K562 (cell line): ENCODE measurements around the gene SLC22A23. TPM values are rescaled to one million over a fixed set of nuclear protein-coding genes. Genes with fewer than 3 reads are reported as not detected.

ENCODE experiments used
- BRD9 ChIP-seq: fragments of 450-650 bp; IDR thresholded peaks from 2 replicates; pipeline ENCODE4 v1.6.1; 2018; ENCODE audit warnings: low read depth; ENCODE audit not compliant: partially characterized antibody
- CHD2 ChIP-seq: IDR thresholded peaks from 2 replicates; pipeline ENCODE4 v1.6.1; 2011; ENCODE audit warnings: low read depth, low read length
- DMBX1 ChIP-seq: fragments of 250-450 bp; sonication (Bioruptor Pico); IDR thresholded peaks from 2 replicates; pipeline ENCODE4 v1.8.0; 2022; ENCODE audit warnings: inconsistent platforms, mild to moderate bottlenecking, moderate library complexity, borderline replicate concordance
- ELF2 ChIP-seq: fragments of 250-450 bp; sonication (Bioruptor Pico); IDR thresholded peaks from 2 replicates; pipeline ENCODE4 v1.5.0; 2021; ENCODE audit warnings: mild to moderate bottlenecking
- HEY1 ChIP-seq: fragments of 250-450 bp; sonication (Bioruptor Pico); IDR thresholded peaks from 2 replicates; pipeline ENCODE4 v1.5.0; 2020; ENCODE audit warnings: mild to moderate bottlenecking, moderate library complexity, borderline replicate concordance
- NFYB ChIP-seq: IDR thresholded peaks from 2 replicates; pipeline ENCODE4 v1.6.1; 2011; ENCODE audit warnings: mild to moderate bottlenecking, moderate library complexity; ENCODE audit not compliant: insufficient read length; ENCODE audit errors: extremely low read depth
- PHF8 ChIP-seq: fragments of 200-600 bp; sonication (generic); IDR thresholded peaks from 2 replicates; pipeline ENCODE4 v1.6.1; 2012; ENCODE audit warnings: mixed run types, mild to moderate bottlenecking, inconsistent platforms, low read length, moderate library complexity, borderline replicate concordance
- RB1 ChIP-seq: fragments of 450-650 bp; IDR thresholded peaks from 2 replicates; pipeline ENCODE4 v1.6.1; 2017; ENCODE audit warnings: low read depth, mild to moderate bottlenecking
- SAFB ChIP-seq: fragments of 200-400 bp; formaldehyde crosslinking; IDR thresholded peaks from 2 replicates; pipeline ENCODE4 v1.6.1; 2017; ENCODE audit warnings: low read depth, low read length, borderline replicate concordance
- SUPT5H ChIP-seq: fragments of 450-650 bp; IDR thresholded peaks from 2 replicates; pipeline ENCODE4 v1.6.1; 2016
- ZNF717 ChIP-seq: fragments of 250-450 bp; sonication (Bioruptor Pico); IDR thresholded peaks from 2 replicates; pipeline ENCODE4 v1.5.0; 2021
- polyA plus RNA-seq, 8 experiments: library from polyadenylated mRNA; depleted of rRNA in 4 of 8; stranded (reverse) in 5 of 8; unstranded in 3 of 8; fragments of >200 nt; fragmentation: Nextera tagmentation in 2 of 8; fragmentation: Illumina TruSeq in 1 of 8; extraction: Ambion mirVana in 2 of 8; extraction: Trizol in 1 of 8; gene quantifications; 2 replicates each; pipeline versions ENCODE4 v1.2.1 to v1.2.3, GENCODE V29; 2011 to 2014; ENCODE audit warnings: inconsistent platforms in 1 of 8, missing spikeins in 1 of 8
- total RNA-seq, 7 experiments: library from RNA; depleted of rRNA in 6 of 7; stranded (reverse); fragments of >200 nt in 6 of 7; fragmentation: Illumina TruSeq in 2 of 7; extraction: Trizol in 2 of 7; gene quantifications; 2 replicates each; pipeline versions ENCODE4 v1.2.1 to v1.2.3, GENCODE V29; 2011 to 2021; ENCODE audit warnings: low replicate concordance in 1 of 7
- TF ChIP-seq, protein P1 (sequence below): sonication (generic); formaldehyde crosslinking; IDR thresholded peaks from 2 replicates; pipeline ENCODE4 v1.8.0; 2023; ENCODE audit warnings: mild to moderate bottlenecking, missing genetic modification reagents
- TF ChIP-seq, protein P2 (sequence below): sonication (generic); formaldehyde crosslinking; IDR thresholded peaks from 2 replicates; pipeline ENCODE4 v1.8.1; 2023; ENCODE audit warnings: mild to moderate bottlenecking, missing genetic modification reagents
- TF ChIP-seq, protein P3 (sequence below): IDR thresholded peaks from 3 replicates; pipeline ENCODE4 v1.6.1; 2011; ENCODE audit warnings: borderline replicate concordance, mild to moderate bottlenecking, moderate library complexity; ENCODE audit not compliant: insufficient read length; ENCODE audit errors: extremely low read depth
- TF ChIP-seq, protein P4 (sequence below): fragments of 250-450 bp; sonication (Bioruptor Pico); IDR thresholded peaks from 2 replicates; pipeline ENCODE4 v1.4.0; 2020; ENCODE audit warnings: mild to moderate bottlenecking, moderate library complexity, borderline replicate concordance

SLC22A23 gene
- total and polyA plus RNA-seq, 9 of the 15 experiments (the other 6 are each of a cell fraction or from before 2014, with no cell fraction given): 0.30 to 8.7 (median 2.5) TPM

DNA sequence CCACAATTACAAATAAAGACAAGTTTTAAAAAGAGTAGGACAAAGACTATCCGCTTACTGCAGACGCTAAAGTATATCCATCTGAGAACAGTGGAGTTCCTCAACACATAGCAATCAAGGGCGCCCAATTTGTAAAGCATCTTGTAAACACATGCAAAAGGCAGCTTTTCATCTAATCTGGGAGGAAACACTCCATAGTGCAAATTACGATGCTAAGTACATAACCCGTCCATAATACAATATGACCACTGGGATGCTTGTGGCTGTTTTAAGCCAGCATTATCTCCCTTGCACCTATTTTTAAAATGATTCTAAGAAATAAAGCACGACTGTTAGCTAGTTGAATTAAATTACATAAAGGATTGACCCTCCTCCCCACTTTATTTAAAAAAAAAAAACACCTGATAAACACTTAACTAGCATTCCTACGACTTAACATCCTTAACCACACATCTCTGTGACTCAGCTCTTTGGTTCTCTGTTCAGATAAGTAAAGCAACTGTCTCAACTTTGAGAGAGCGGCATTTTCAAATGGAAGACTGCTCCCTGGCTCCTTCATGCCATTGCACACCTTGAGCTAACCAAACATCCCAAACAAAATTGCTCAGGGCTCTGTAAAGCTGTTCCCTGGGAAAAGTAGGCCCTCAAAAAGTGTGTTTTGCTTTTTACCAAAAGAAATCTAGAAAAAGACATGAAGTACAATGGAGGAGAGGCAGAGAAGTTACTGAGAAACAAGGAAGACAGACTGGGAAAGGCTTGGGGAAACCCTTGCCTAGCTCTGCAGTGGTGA lies 14.2 kb downstream of the SLC22A23 start (continued):
- TF ChIP-seq, protein P1, sequence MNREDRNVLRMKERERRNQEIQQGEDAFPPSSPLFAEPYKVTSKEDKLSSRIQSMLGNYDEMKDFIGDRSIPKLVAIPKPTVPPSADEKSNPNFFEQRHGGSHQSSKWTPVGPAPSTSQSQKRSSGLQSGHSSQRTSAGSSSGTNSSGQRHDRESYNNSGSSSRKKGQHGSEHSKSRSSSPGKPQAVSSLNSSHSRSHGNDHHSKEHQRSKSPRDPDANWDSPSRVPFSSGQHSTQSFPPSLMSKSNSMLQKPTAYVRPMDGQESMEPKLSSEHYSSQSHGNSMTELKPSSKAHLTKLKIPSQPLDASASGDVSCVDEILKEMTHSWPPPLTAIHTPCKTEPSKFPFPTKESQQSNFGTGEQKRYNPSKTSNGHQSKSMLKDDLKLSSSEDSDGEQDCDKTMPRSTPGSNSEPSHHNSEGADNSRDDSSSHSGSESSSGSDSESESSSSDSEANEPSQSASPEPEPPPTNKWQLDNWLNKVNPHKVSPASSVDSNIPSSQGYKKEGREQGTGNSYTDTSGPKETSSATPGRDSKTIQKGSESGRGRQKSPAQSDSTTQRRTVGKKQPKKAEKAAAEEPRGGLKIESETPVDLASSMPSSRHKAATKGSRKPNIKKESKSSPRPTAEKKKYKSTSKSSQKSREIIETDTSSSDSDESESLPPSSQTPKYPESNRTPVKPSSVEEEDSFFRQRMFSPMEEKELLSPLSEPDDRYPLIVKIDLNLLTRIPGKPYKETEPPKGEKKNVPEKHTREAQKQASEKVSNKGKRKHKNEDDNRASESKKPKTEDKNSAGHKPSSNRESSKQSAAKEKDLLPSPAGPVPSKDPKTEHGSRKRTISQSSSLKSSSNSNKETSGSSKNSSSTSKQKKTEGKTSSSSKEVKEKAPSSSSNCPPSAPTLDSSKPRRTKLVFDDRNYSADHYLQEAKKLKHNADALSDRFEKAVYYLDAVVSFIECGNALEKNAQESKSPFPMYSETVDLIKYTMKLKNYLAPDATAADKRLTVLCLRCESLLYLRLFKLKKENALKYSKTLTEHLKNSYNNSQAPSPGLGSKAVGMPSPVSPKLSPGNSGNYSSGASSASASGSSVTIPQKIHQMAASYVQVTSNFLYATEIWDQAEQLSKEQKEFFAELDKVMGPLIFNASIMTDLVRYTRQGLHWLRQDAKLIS (CRISPR knock-in tag): no peak
- TF ChIP-seq SAFB: no peak
- TF ChIP-seq, protein P2, sequence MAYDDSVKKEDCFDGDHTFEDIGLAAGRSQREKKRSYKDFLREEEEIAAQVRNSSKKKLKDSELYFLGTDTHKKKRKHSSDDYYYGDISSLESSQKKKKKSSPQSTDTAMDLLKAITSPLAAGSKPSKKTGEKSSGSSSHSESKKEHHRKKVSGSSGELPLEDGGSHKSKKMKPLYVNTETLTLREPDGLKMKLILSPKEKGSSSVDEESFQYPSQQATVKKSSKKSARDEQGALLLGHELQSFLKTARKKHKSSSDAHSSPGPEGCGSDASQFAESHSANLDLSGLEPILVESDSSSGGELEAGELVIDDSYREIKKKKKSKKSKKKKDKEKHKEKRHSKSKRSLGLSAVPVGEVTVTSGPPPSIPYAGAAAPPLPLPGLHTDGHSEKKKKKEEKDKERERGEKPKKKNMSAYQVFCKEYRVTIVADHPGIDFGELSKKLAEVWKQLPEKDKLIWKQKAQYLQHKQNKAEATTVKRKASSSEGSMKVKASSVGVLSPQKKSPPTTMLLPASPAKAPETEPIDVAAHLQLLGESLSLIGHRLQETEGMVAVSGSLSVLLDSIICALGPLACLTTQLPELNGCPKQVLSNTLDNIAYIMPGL (CRISPR knock-in tag): no peak
- TF ChIP-seq, protein P3, sequence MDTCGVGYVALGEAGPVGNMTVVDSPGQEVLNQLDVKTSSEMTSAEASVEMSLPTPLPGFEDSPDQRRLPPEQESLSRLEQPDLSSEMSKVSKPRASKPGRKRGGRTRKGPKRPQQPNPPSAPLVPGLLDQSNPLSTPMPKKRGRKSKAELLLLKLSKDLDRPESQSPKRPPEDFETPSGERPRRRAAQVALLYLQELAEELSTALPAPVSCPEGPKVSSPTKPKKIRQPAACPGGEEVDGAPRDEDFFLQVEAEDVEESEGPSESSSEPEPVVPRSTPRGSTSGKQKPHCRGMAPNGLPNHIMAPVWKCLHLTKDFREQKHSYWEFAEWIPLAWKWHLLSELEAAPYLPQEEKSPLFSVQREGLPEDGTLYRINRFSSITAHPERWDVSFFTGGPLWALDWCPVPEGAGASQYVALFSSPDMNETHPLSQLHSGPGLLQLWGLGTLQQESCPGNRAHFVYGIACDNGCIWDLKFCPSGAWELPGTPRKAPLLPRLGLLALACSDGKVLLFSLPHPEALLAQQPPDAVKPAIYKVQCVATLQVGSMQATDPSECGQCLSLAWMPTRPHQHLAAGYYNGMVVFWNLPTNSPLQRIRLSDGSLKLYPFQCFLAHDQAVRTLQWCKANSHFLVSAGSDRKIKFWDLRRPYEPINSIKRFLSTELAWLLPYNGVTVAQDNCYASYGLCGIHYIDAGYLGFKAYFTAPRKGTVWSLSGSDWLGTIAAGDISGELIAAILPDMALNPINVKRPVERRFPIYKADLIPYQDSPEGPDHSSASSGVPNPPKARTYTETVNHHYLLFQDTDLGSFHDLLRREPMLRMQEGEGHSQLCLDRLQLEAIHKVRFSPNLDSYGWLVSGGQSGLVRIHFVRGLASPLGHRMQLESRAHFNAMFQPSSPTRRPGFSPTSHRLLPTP: no peak
- no peak for TF ChIP-seq ZNF717
- no peak for TF ChIP-seq ELF2
- no peak for TF ChIP-seq RB1
- TF ChIP-seq, protein P4, sequence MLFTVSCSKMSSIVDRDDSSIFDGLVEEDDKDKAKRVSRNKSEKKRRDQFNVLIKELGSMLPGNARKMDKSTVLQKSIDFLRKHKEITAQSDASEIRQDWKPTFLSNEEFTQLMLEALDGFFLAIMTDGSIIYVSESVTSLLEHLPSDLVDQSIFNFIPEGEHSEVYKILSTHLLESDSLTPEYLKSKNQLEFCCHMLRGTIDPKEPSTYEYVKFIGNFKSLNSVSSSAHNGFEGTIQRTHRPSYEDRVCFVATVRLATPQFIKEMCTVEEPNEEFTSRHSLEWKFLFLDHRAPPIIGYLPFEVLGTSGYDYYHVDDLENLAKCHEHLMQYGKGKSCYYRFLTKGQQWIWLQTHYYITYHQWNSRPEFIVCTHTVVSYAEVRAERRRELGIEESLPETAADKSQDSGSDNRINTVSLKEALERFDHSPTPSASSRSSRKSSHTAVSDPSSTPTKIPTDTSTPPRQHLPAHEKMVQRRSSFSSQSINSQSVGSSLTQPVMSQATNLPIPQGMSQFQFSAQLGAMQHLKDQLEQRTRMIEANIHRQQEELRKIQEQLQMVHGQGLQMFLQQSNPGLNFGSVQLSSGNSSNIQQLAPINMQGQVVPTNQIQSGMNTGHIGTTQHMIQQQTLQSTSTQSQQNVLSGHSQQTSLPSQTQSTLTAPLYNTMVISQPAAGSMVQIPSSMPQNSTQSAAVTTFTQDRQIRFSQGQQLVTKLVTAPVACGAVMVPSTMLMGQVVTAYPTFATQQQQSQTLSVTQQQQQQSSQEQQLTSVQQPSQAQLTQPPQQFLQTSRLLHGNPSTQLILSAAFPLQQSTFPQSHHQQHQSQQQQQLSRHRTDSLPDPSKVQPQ (CRISPR knock-in tag): no peak
- no peak for TF ChIP-seq PHF8
- TF ChIP-seq BRD9: peak; percentile 91
- no peak for TF ChIP-seq CHD2
- TF ChIP-seq SUPT5H: no peak
- TF ChIP-seq NFYB: no peak
- peak; percentile 61; the same call in 1 of the 2 replicates for TF ChIP-seq DMBX1 (CRISPR knock-in tag)
- no peak for TF ChIP-seq HEY1
